Neutrophil (primary cell): ENCODE results near the gene VGF.

Experiments
- H3K27ac ChIP-seq: fragments of 200-600 bp; sonication (generic); 2 replicates; pipeline ENCODE4 v1.5.1; 2016; ENCODE audit warnings: mild to moderate bottlenecking, moderate library complexity
- H3K27me3 ChIP-seq: fragments of 200-600 bp; sonication (generic); 2 replicates; pipeline ENCODE4 v1.6.0; 2016; ENCODE audit warnings: mild to moderate bottlenecking
- H3K36me3 ChIP-seq: fragments of 200-600 bp; sonication (generic); 2 replicates; pipeline ENCODE4 v1.5.1; 2017
- H3K4me1 ChIP-seq, 2 experiments: fragments of 200-600 bp in 1 of 2; sonication (generic) in 1 of 2; 1 replicate in 1 of 2; 2 replicates in 1 of 2; pipeline versions ENCODE4 v1.5.1 to v1.6.1; 2013 to 2016; ENCODE audit warnings: low read depth in 1 of 2, low read length in 1 of 2, mild to moderate bottlenecking in 1 of 2, moderate library complexity in 1 of 2; ENCODE audit not compliant: control insufficient read depth in 1 of 2, insufficient read depth in 1 of 2
- H3K4me3 ChIP-seq, 2 experiments: fragments of 200-600 bp in 1 of 2; sonication (generic) in 1 of 2; 1 replicate in 1 of 2; 2 replicates in 1 of 2; pipeline ENCODE4 v1.5.1; 2013 to 2016; ENCODE audit warnings: low read depth in 1 of 2, low read length in 1 of 2, mild to moderate bottlenecking in 1 of 2, moderate library complexity in 1 of 2
- H3K9me3 ChIP-seq: fragments of 200-600 bp; sonication (generic); 2 replicates; pipeline ENCODE4 v1.5.1; 2016
- CTCF ChIP-seq: fragments of 200-600 bp; sonication (generic); IDR thresholded peaks from 2 replicates; pipeline ENCODE4 v1.5.1; 2016; ENCODE audit warnings: antibody characterized with exemption

Gene VGF

GRCh38 chr7:101170617-101171441, 5.5 kb upstream of the VGF start:
- Histone ChIP-seq H3K27ac (no peak overlapping the region), H3K9me3 (no peaks in the 10 kb centered on the region), H3K36me3 (no peaks in the 10 kb centered on the region), H3K4me1 (peaks cover 2 to 15% of the 10 kb centered on the region in 2 experiments), H3K4me3 (no peak overlapping the region), H3K27me3 (peaks cover 100% of the 10 kb centered on the region)
- TF ChIP-seq CTCF: no peak

GRCh38 chr7:101169838-101170551, 4.6 kb upstream of the VGF start:
- H3K4me1 ChIP-seq: peaks cover 5 to 22% of the 10 kb centered on the region in 2 experiments
- peaks cover 100% of the 10 kb centered on the region for H3K27me3 ChIP-seq
- H3K4me3 ChIP-seq: no peak overlapping the region

GRCh38 chr7:101169110-101169837, 3.9 kb upstream of the VGF start:
- Histone ChIP-seq H3K27ac (no peak overlapping the region), H3K4me3 (no peak overlapping the region), H3K4me1 (peaks cover 5 to 22% of the 10 kb centered on the region in 2 experiments), H3K9me3 (no peaks in the 10 kb centered on the region), H3K36me3 (no peaks in the 10 kb centered on the region), H3K27me3 (peaks cover 100% of the 10 kb centered on the region)
- TF ChIP-seq CTCF: no peak

More at GRCh38 chr7:101169838-101170551, 4.6 kb upstream of the VGF start:
- peak; percentile 76 for TF ChIP-seq CTCF
- no peak overlapping the region for H3K27ac ChIP-seq
- H3K9me3 ChIP-seq: no peaks in the 10 kb centered on the region
- H3K36me3 ChIP-seq: no peaks in the 10 kb centered on the region

GRCh38 chr7:101168412-101169049, 3.2 kb upstream of the VGF start:
- Histone ChIP-seq H3K4me1 (peaks cover 5 to 26% of the 10 kb centered on the region in 2 experiments), H3K9me3 (no peaks in the 10 kb centered on the region)
- no peak for TF ChIP-seq CTCF

More at GRCh38 chr7:101168412-101169049, 3.2 kb upstream of the VGF start:
- Histone ChIP-seq H3K27ac (no peak overlapping the region), H3K27me3 (peaks cover 100% of the 10 kb centered on the region), H3K36me3 (no peaks in the 10 kb centered on the region), H3K4me3 (no peak overlapping the region)
